RWPE2 (cell line): Measurements from ENCODE around the gene CASP4.

ENCODE experiments used
- ATAC-seq: fragments of 200-7000 bp; cut with Tn5 transposase; 3 replicates; pipeline ENCODE4 v1.9.1; 2021; ENCODE audit warnings: low read depth
- DNase-seq: peaks from one replicate; pipeline ENCODE4 v3.0.0-alpha.2; 2020; ENCODE audit warnings: low spot score
- H3K27ac ChIP-seq: fragments of 450-650 bp; 2 replicates; pipeline ENCODE4 v1.5.1; 2017; ENCODE audit warnings: mild to moderate bottlenecking; ENCODE audit not compliant: poor library complexity, severe bottlenecking
- H3K27me3 ChIP-seq: fragments of 250-450 bp; sonication (Bioruptor Pico); 2 replicates; pipeline ENCODE4 v1.5.1; 2021; ENCODE audit warnings: mild to moderate bottlenecking, moderate library complexity; ENCODE audit not compliant: insufficient read depth, poor library complexity, severe bottlenecking
- H3K36me3 ChIP-seq: fragments of 250-450 bp; sonication (Bioruptor Pico); 2 replicates; pipeline ENCODE4 v1.5.1; 2020; ENCODE audit warnings: low read depth, mild to moderate bottlenecking, moderate library complexity
- H3K4me1 ChIP-seq: fragments of 250-450 bp; sonication (Bioruptor Pico); 2 replicates; pipeline ENCODE4 v1.5.1; 2021; ENCODE audit warnings: mild to moderate bottlenecking, moderate library complexity; ENCODE audit not compliant: insufficient read depth, poor library complexity, severe bottlenecking
- H3K4me3 ChIP-seq: fragments of 250-450 bp; sonication (Bioruptor Pico); 2 replicates; pipeline ENCODE4 v1.5.1; 2021; ENCODE audit warnings: mild to moderate bottlenecking, moderate library complexity; ENCODE audit not compliant: severe bottlenecking
- H3K9me3 ChIP-seq: fragments of 250-450 bp; sonication (Bioruptor Pico); 2 replicates; pipeline ENCODE4 v1.5.1; 2021; ENCODE audit warnings: mild to moderate bottlenecking, moderate library complexity; ENCODE audit not compliant: severe bottlenecking
- TF ChIP-seq, protein P1 (sequence below): fragments of 450-650 bp; IDR thresholded peaks from one replicate; pipeline ENCODE4 v1.5.1; 2017; ENCODE audit warnings: mild to moderate bottlenecking, moderate library complexity; ENCODE audit not compliant: poor library complexity, severe bottlenecking

CASP4 gene

DNA sequence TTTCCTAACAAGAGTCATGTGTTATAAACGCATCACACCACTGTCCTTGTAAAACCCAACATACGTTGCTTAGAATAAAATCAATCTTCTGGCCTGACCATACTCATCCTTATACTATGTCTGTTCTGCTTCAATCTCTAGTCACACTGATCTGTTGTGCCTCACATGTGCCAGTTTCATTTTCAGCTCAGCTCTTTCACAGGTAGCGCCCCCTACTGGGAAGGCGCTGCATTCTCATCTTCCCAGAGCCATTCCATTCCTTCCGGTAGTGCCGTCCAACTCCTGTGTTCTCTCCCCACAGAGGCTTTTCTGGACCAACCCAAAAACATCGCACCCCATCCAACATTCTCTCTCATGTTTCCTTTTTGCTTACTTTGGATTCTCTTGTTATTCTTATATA is 32.4 kb upstream of the CASP4 start:
- Histone ChIP-seq H3K27ac (no peak overlapping the region), H3K27me3 (no peaks in the 10 kb centered on the region), H3K4me1 (no peaks in the 10 kb centered on the region), H3K4me3 (no peak overlapping the region), H3K36me3 (no peaks in the 10 kb centered on the region), H3K9me3 (no peaks in the 10 kb centered on the region)
- DNase-seq (no peak), ATAC-seq (no peak)
- TF ChIP-seq, protein P1, sequence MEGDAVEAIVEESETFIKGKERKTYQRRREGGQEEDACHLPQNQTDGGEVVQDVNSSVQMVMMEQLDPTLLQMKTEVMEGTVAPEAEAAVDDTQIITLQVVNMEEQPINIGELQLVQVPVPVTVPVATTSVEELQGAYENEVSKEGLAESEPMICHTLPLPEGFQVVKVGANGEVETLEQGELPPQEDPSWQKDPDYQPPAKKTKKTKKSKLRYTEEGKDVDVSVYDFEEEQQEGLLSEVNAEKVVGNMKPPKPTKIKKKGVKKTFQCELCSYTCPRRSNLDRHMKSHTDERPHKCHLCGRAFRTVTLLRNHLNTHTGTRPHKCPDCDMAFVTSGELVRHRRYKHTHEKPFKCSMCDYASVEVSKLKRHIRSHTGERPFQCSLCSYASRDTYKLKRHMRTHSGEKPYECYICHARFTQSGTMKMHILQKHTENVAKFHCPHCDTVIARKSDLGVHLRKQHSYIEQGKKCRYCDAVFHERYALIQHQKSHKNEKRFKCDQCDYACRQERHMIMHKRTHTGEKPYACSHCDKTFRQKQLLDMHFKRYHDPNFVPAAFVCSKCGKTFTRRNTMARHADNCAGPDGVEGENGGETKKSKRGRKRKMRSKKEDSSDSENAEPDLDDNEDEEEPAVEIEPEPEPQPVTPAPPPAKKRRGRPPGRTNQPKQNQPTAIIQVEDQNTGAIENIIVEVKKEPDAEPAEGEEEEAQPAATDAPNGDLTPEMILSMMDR = peak; percentile 44

DNA sequence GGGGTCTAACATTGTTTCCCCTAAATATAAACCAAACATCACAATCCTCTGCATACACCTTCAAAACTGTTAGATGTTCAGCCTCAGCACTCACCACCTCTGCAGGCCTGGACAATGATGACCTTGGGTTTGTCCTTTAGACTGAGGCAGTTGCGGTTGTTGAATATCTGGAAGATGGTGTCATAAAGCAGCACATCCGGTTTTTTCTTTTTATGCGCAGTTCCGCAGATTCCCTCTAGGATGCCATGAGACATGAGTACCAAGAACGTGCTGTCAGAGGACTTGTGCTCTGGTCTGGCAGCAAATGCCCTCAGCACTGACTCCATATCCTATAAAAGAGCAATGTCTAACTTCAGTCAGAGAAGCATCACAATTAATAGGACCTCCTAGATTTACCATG is 31.8 kb upstream of the CASP4 start:
- TF ChIP-seq, protein P1 = no peak

DNA sequence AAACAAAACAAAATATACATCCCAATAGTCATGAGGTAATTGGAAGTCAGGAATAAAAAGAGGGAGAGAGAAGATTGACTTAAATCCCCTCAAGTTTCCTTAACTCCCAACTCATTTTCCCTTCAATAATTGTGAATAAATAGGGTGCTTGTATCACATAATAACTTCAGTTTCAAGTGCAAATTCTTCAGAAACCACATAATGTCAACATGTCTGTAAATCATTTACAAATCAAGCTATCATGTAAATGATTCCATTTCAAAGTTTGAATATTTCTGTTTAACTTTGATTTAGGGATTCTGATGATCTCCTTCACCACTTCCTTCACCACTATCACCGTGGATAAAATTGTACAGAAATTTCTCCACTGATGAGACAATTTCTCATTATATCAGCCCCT is 31.3 kb upstream of the CASP4 start:
- Histone ChIP-seq H3K9me3 (no peaks in the 10 kb centered on the region), H3K36me3 (no peaks in the 10 kb centered on the region), H3K27me3 (no peaks in the 10 kb centered on the region), H3K4me3 (no peak overlapping the region), H3K27ac (no peak overlapping the region), H3K4me1 (no peaks in the 10 kb centered on the region)
- no peak for ATAC-seq
- DNase-seq = no peak
- TF ChIP-seq, protein P1 = no peak

More for the DNA sequence above, 31.8 kb upstream of the CASP4 start:
- Histone ChIP-seq H3K4me1 (no peaks in the 10 kb centered on the region), H3K4me3 (no peak overlapping the region), H3K9me3 (no peaks in the 10 kb centered on the region), H3K27ac (no peak overlapping the region), H3K27me3 (no peaks in the 10 kb centered on the region), H3K36me3 (no peaks in the 10 kb centered on the region)
- DNase-seq = no peak
- ATAC-seq = no peak

DNA sequence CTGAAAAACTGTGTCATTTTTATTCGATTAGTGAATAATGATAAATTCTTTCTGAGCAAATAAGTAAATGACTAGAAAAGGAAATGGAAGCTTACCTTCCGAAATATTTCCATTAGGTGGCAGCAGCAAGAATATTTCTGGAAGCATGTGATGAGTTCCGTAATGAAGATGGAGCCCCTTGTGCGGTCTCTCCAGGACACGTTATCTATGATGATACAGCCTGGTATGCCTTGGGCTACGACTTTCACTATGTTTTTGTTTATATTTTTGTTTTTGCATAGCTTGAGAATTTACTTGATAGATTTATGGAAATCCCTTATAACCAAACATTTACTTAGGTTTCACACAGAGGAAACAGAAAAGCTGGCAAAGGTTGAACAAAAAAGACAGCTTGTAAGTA is 28.9 kb upstream of the CASP4 start:
- Histone ChIP-seq H3K27me3 (no peaks in the 10 kb centered on the region), H3K4me1 (no peaks in the 10 kb centered on the region), H3K9me3 (no peaks in the 10 kb centered on the region), H3K36me3 (no peaks in the 10 kb centered on the region), H3K4me3 (no peak overlapping the region), H3K27ac (no peak overlapping the region)
- DNase-seq (no peak), ATAC-seq (no peak)
- TF ChIP-seq, protein P1 = peak; percentile 58

DNA sequence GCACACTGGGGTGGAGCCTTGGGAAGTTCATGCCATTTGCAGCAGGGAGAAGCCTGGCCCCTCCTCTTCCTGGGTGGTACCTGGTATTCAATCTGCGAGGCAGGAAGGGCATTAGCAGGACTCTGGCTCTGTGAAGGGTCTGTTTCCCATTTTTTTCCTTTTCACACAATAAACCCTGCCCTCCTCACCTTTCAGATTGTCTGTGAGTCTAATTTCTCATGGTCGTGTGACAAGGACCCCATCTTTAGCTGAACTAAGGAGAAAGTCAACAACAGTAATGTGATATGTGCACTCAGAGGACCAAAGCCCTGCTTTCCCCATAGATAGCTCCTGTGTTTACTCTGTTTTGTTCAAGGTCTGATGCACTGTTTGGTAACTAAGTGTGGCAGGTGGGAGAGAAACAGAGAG is 26.6 kb upstream of the CASP4 start:
- H3K36me3 ChIP-seq = no peaks in the 10 kb centered on the region
- H3K4me1 ChIP-seq = no peaks in the 10 kb centered on the region
- no peak overlapping the region for H3K27ac ChIP-seq
- TF ChIP-seq, protein P1 = no peak
- no peak for DNase-seq
- H3K9me3 ChIP-seq = no peaks in the 10 kb centered on the region
- H3K4me3 ChIP-seq = no peak overlapping the region
- no peak for ATAC-seq
- no peaks in the 10 kb centered on the region for H3K27me3 ChIP-seq
